Smooth muscle cell of the brain vasculature (primary cell): Measurements from ENCODE around the gene ARFGEF2.
"Not testable (repeated sequence)": the region's sequence is repeated elsewhere in the genome, so short reads cannot be mapped to it uniquely, and the experiment has no call there.

Experiments used
- DNase-seq: peaks from one replicate; pipeline ENCODE4 v3.0.0-alpha.2; 2012; ENCODE audit warnings: low read depth, low spot score

Gene ARFGEF2

DNA sequence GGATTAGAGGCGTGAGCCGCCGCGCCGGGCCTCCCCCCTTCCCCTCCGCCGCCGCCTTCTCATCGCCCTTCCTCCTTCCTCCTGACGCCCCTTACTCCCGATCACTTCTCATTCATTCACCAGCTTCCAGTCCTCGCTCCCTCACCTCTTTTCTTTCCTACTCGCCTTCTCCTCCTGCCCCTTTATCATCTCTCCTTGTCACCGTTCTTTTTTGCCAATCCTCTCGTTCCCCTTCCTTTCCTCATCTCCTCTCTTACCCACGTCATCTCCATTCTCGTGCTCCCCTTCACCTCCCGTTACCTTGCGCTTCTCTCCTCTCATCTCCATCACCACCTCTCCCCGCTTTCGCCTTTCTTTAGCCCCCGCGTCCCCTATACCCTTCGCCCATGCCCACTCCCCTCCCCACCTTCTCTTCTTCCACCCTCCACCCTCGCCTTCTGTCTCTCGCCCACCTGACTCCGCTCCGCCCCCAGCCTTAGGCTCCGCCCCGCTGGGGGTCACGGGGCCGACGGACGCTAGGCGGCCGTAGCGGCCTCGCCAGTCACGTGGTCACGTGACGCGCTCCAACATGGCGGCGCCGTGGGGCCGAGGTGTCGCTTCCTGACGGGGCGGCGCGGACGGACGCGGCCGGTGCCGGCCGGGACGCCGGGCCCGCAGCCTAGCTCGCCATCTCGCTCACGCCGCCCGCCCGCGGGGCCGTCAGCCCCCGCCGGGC, at the start of gene ARFGEF2:
ARFGEF2 (plus strand) TSS at position 544 of the 715 bp plus-strand sequence. CDS start 179 bp downstream, outside the sequence.
- DNase-seq: peak; percentile 77

- DNase-seq: no peak
Observed at GRCh38 chr20:48875233-48875913, 46.1 kb upstream of the ARFGEF2 start.

DNA sequence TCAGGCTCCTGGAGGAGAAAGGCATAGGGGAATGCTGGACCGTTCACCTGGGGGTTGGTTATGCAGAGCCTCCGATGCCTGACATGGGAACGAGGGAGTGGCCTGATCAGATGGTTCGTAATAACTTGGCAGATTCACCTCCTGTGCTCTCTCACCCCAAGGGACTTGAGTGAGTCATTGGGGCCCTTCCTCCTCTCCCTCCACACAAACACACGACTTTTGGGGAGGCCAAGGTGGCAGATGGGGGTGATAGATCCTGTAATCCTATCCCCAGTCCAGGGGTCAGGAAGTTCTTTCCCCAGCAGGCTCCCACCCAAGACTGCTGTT, 45.6 kb upstream of the ARFGEF2 start:
- DNase-seq: no peak

DNA sequence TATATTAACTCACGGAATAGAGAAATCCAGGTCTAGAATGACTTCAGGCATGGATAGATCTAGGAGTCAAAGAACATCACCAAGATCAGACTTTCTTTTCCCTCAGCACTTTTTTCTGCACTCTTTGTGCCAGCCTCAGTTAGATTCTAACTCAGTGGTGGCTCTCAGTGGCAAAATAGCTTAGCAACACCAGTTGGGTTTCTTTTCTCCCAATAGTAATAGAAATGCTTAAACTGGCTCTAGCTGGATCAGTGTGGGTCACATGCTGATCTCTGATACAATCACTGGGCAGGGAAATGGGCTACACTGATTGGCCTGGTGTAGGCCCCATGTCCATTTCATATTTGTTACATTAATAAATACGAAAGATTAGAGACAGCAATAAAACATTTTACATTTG, 44.2 kb upstream of the ARFGEF2 start:
- no peak for DNase-seq

- DNase-seq: no peak
Observed at GRCh38 chr20:48878534-48879248, 42.8 kb upstream of the ARFGEF2 start.

GRCh38 chr20:48879612-48880245, 41.8 kb upstream of the ARFGEF2 start:
- no peak for DNase-seq

- no peak for DNase-seq
Observed at GRCh38 chr20:48880331-48880730, 41.2 kb upstream of the ARFGEF2 start.

GRCh38 chr20:48880981-48881657, 40.4 kb upstream of the ARFGEF2 start:
- no peak for DNase-seq

GRCh38 chr20:48885237-48885636, 36.3 kb upstream of the ARFGEF2 start:
- DNase-seq: no peak

GRCh38 chr20:48886194-48886593, 35.3 kb upstream of the ARFGEF2 start:
- DNase-seq: no peak

DNA sequence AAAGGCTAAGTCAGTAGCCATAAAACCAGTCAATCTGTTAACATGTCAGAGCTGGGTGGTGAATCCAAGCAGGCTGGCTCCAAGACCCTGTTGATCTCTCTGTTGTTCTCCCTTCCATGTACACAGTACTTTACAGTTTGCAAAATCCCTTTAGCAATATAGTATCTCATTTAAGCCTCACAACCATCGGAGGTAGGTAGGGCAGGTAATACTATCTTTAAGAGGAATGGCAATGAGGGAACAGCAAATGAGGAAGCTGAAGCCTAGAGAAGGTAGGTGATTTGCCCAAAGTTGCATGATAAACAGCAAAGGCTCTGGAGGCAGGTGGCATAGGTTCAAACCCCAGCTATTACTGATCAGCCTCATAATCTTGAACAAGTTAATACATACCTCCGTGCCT, 34.7 kb upstream of the ARFGEF2 start:
- DNase-seq: no peak

- DNase-seq: not testable (repeated sequence)
Observed at GRCh38 chr20:48888517-48888916, 33.0 kb upstream of the ARFGEF2 start.

GRCh38 chr20:48889140-48889790, 32.2 kb upstream of the ARFGEF2 start:
- DNase-seq: no peak

DNA sequence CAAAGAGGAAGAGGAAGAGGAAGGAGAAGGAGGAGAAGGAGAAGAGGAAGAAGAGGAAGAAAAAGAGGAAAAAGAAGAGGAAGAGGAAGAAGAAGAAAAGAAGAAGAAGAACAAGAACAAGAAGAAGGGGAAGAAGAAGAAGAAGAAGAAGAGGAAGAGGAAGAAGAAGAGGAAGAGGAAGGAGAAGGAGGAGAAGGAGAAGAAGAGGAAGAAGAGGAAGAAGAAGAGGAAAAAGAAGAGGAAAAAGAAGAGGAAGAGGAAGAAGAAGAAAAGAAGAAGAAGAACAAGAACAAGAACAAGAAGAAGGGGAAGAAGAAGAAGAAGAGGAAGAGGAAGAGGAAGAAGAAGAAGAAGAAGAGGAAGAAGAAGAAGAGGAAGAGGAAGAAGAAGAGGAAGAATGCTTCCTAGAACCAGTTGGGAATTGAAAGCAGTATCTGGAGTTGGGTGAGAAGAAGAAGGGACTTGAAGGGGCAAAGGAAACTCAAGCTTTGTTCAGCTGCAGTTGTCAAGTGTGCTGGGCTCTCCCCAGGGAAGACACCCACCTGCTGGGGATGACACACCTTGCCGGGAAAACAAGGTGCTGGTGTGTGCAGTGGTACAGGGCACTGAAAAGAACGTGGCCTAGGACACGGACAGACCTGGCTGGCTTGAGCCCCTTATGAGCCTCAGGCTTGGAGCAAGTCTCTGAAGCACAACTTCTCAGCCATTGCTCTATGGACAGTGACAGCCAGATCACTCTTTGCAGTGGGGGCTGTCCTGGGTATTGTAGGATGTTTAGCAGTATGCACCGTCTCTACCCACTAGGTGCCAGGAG, 30.1 kb upstream of the ARFGEF2 start:
- no peak for DNase-seq

GRCh38 chr20:48892049-48892470, 29.5 kb upstream of the ARFGEF2 start:
- DNase-seq: no peak

GRCh38 chr20:48892891-48893290, 28.6 kb upstream of the ARFGEF2 start:
- DNase-seq: no peak

GRCh38 chr20:48893374-48893773, 28.1 kb upstream of the ARFGEF2 start:
- no peak for DNase-seq

GRCh38 chr20:48897305-48898010, 24.1 kb upstream of the ARFGEF2 start:
- DNase-seq: peak; percentile 13

- no peak for DNase-seq
Observed at GRCh38 chr20:48898210-48898609, 23.3 kb upstream of the ARFGEF2 start.
